Spleen (tissue), 11 donors: Measurements from ENCODE around the gene REC8. TPM values are rescaled to one million over a fixed set of nuclear protein-coding genes. Genes with fewer than 3 reads are reported as not detected.
A peak's percentile ranks its signal among the peaks of the same experiment; 100 is the strongest.
"Not testable (repeated sequence)": the region's sequence is repeated elsewhere in the genome, so short reads cannot be mapped to it uniquely, and the experiment has no call there.

ENCODE experiments used
- DNase-seq: peaks from one replicate; pipeline ENCODE4 v3.0.0-alpha.2; 2020
- H3K27ac ChIP-seq, 8 donors: fragments of 200-600 bp; sonication (generic) in 7 of 8; 1 replicate in 4 of 8; 2 replicates in 4 of 8; pipeline versions ENCODE4 v1.5.0 to v1.8.0; 2016 to 2021; ENCODE audit warnings: inconsistent platforms in 4 of 8, mild to moderate bottlenecking in 4 of 8, moderate library complexity in 1 of 8
- H3K27me3 ChIP-seq, 7 donors: fragments of 200-600 bp; sonication (generic) in 6 of 7; replicated peaks in 1 of 7; 1 replicate in 4 of 7; 2 replicates in 3 of 7; pipeline versions ENCODE4 v1.5.0 to v1.8.0; 2016 to 2021; ENCODE audit warnings: inconsistent platforms in 3 of 7, mild to moderate bottlenecking in 1 of 7
- H3K36me3 ChIP-seq, 6 donors: fragments of 200-600 bp; sonication (generic) in 5 of 6; 1 replicate in 4 of 6; 2 replicates in 2 of 6; pipeline versions ENCODE4 v1.5.0 to v1.8.0; 2016 to 2021; ENCODE audit warnings: inconsistent platforms in 2 of 6
- H3K4me1 ChIP-seq, 6 donors: fragments of 200-600 bp; sonication (generic) in 5 of 6; 1 replicate in 3 of 6; 2 replicates in 3 of 6; pipeline versions ENCODE4 v1.5.0 to v1.8.0; 2016 to 2021; ENCODE audit warnings: inconsistent platforms in 3 of 6
- H3K4me3 ChIP-seq, 8 donors: fragments of 200-600 bp; sonication (generic) in 7 of 8; 1 replicate in 4 of 8; 2 replicates in 4 of 8; pipeline versions ENCODE4 v1.5.0 to v1.8.0; 2016 to 2021; ENCODE audit warnings: inconsistent platforms in 4 of 8, mild to moderate bottlenecking in 4 of 8, moderate library complexity in 2 of 8
- H3K9me3 ChIP-seq, 8 donors: fragments of 200-600 bp; sonication (generic) in 7 of 8; 1 replicate in 4 of 8; 2 replicates in 4 of 8; pipeline versions ENCODE4 v1.5.0 to v1.8.0; 2016 to 2021; ENCODE audit warnings: inconsistent platforms in 4 of 8
- CTCF ChIP-seq, 11 experiments: fragments of 200-600 bp in 7 of 11; fragments of 450-650 bp in 4 of 11; sonication (generic) in 4 of 11; IDR thresholded peaks in 8 of 11; conservative IDR thresholded peaks in 3 of 11; 1 replicate in 7 of 11; 2 replicates in 4 of 11; pipeline versions ENCODE4 v1.4.0 to v1.8.0; 2016 to 2021; ENCODE audit warnings: antibody characterized with exemption in 11 of 11, inconsistent platforms in 4 of 11, mild to moderate bottlenecking in 1 of 11
- POLR2A ChIP-seq, 3 donors: fragments of 450-650 bp; IDR thresholded peaks; one replicate each; pipeline ENCODE4 v1.5.1; 2017; ENCODE audit warnings: antibody characterized with exemption in 3 of 3, mild to moderate bottlenecking in 1 of 3
- POLR2AphosphoS5 ChIP-seq, 3 donors: sonication (generic); formaldehyde crosslinking; IDR thresholded peaks; one replicate each; pipeline ENCODE4 v1.5.1; 2017; ENCODE audit warnings: antibody characterized with exemption in 3 of 3
- WGBS, 5 donors: extraction: QIAGEN DNeasy Blood & Tissue Kit in 3 of 5; methylation state at CpG; one replicate each; pipeline versions ENCODE4 v1.1.5 to v1.1.7; 2013 to 2018; 5-methylcytosine and 5-hydroxymethylcytosine counted together
- intact Hi-C: fragments of 100-400 bp; cut with DNase I; formaldehyde crosslinking; loops from one replicate; pipeline ENCODE4 v1.15.0; 2023; ENCODE audit warnings: low total_unique reads
- polyA plus RNA-seq, 3 donors: library from polyadenylated mRNA; stranded (reverse); fragments of 200-250 nt; gene quantifications; one replicate each; pipeline ENCODE4 v1.2.1, GENCODE V29; 2013
- total RNA-seq, 7 donors: library from RNA; depleted of rRNA in 3 of 7; stranded (reverse); fragments of >200 nt in 3 of 7; fragmentation: NEBNext Ultra II Directional in 4 of 7; extraction: Animal tissue kit (Norgen Biotek cat#: 25700) in 4 of 7; gene quantifications; one replicate each; pipeline versions ENCODE4 v1.1.0 to v1.2.1, GENCODE V29; 2016 to 2021
- donor health status: healthy with polysubstance abuse.
- donor health status: DM: no; HTN: no; CAD: no; lungs with moderate emphysema.
- donor health status: DM: no; HTN: no; CAD: no.
- donor health status: Bipolar disorder and iron deficiency.
- donor health status: healthy.
- donor health status: DM: no; HTN: no; CAD: no.
- donor health status: DM: yes; HTN: yes; CAD: no.

The REC8 gene
- total and polyA plus RNA-seq, 10 donors = 23.5 to 51.6 (median 40.2) TPM

- WGBS, 5 donors = 54 to 93% (median 68%) methylated on average over 2 of the region's 2 CpGs
- TF ChIP-seq CTCF (IDR thresholded peaks at IDR 0.05 in 8 of 11, conservative IDR thresholded peaks at IDR 0.05 in 3 of 11) (no peak), POLR2A (IDR thresholded peaks at IDR 0.05) (no peak), POLR2AphosphoS5 (IDR thresholded peaks at IDR 0.05) (no peak)
- H3K27ac ChIP-seq = peak overlapping the region in 4 of 8 donors; percentile 95 to 98 (median 97)
Measured at GRCh38 chr14:24197056-24197450, 25.2 kb downstream of the REC8 start.

GRCh38 chr14:24198814-24199524, 27.1 kb downstream of the REC8 start:
- Histone ChIP-seq H3K36me3 (peaks cover 0 to 54% (median 8%) of the 10 kb centered on the region in 6 donors), H3K27ac (peak overlapping the region in 1 of 8 donors; percentile 16), H3K27me3 (no peaks in the 10 kb centered on the region), H3K9me3 (peaks cover 0 to 5% (median 0%) of the 10 kb centered on the region in 8 donors), H3K4me1 (peaks cover 27 to 55% (median 42%) of the 10 kb centered on the region in 6 donors), H3K4me3 (no peak overlapping the region)
- TF ChIP-seq POLR2AphosphoS5 (IDR thresholded peaks at IDR 0.05) = no peak
- no peak for TF ChIP-seq CTCF (IDR thresholded peaks at IDR 0.05 in 8 of 11, conservative IDR thresholded peaks at IDR 0.05 in 3 of 11)
- TF ChIP-seq POLR2A (IDR thresholded peaks at IDR 0.05) = no peak
- intact Hi-C loops = no loop called here
- no peak for DNase-seq
- 66 to 82% (median 73%) methylated on average over 7 of the region's 7 CpGs for WGBS, 5 donors

More at GRCh38 chr14:24197056-24197450, 25.2 kb downstream of the REC8 start:
- Histone ChIP-seq H3K4me3 (peak overlapping the region in 3 of 8 donors; percentile 78 to 90 (median 85)), H3K27me3 (no peaks in the 10 kb centered on the region), H3K9me3 (peaks cover 0 to under 1% (median 0%) of the 10 kb centered on the region in 8 donors), H3K4me1 (peaks cover 28 to 70% (median 45%) of the 10 kb centered on the region in 6 donors), H3K36me3 (peaks cover 0 to 47% (median 12%) of the 10 kb centered on the region in 6 donors)
- DNase-seq = no peak
- intact Hi-C loops = no loop called here

GRCh38 chr14:24202538-24202937, 30.7 kb downstream of the REC8 start:
- H3K36me3 ChIP-seq = peaks cover 3 to 87% (median 29%) of the 10 kb centered on the region in 6 donors
- DNase-seq, intact Hi-C loops, H3K9me3 ChIP-seq, H3K27ac ChIP-seq, H3K27me3 ChIP-seq, H3K4me3 ChIP-seq: not testable (repeated sequence)
- H3K4me1 ChIP-seq = peaks cover 8 to 38% (median 18%) of the 10 kb centered on the region in 6 donors
- WGBS, 5 donors = 91 to 96% (median 96%) methylated on average over 8 of the region's 8 CpGs

GRCh38 chr14:24203249-24203886, 31.5 kb downstream of the REC8 start:
- intact Hi-C loops, H3K9me3 ChIP-seq, DNase-seq, H3K4me3 ChIP-seq, H3K27ac ChIP-seq, H3K27me3 ChIP-seq: not testable (repeated sequence)
- Histone ChIP-seq H3K36me3 (peaks cover 5 to 95% (median 36%) of the 10 kb centered on the region in 6 donors), H3K4me1 (peaks cover 6 to 38% (median 12%) of the 10 kb centered on the region in 6 donors)
- 95 to 99% (median 97%) methylated on average over 15 to 16 of the region's 16 CpGs for WGBS, 5 donors
